ENCODE measurements around the gene SLC11A1.

Gene SLC11A1

DNA sequence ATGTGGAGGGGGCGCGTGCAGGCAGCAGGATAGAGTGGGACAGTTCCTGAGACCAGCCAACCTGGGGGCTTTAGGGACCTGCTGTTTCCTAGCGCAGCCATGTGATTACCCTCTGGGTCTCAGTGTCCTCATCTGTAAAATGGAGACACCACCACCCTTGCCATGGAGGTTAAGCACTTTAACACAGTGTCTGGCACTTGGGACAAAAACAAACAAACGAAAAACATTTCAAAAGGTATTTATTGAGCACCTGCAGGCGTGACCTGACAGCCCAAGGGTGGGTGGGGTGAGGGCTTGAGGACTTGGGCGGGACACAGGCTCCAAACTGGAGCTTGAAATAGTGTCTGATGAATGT, 13.0 kb downstream of the SLC11A1 start:
- no peak for DNase-seq

DNA sequence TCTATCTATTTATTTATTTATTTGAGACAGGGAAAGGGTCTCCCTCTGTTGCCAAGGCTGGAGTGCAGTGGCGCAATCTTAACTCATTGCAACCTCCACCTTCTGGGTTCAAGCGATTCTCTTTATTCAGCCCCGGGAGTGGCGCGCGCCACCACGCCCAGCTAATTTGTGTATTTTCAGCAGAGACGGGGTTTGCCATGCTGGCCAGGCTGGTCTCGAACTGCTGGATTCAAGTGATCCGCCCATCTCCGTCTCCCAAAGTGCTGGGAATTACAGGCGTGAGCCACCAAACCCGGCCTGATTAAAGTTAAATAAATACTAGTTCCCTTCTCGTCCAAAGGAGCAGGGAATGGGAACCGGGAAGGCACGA, 13.4 kb downstream of the SLC11A1 start:
- DNase-seq = no peak

DNA sequence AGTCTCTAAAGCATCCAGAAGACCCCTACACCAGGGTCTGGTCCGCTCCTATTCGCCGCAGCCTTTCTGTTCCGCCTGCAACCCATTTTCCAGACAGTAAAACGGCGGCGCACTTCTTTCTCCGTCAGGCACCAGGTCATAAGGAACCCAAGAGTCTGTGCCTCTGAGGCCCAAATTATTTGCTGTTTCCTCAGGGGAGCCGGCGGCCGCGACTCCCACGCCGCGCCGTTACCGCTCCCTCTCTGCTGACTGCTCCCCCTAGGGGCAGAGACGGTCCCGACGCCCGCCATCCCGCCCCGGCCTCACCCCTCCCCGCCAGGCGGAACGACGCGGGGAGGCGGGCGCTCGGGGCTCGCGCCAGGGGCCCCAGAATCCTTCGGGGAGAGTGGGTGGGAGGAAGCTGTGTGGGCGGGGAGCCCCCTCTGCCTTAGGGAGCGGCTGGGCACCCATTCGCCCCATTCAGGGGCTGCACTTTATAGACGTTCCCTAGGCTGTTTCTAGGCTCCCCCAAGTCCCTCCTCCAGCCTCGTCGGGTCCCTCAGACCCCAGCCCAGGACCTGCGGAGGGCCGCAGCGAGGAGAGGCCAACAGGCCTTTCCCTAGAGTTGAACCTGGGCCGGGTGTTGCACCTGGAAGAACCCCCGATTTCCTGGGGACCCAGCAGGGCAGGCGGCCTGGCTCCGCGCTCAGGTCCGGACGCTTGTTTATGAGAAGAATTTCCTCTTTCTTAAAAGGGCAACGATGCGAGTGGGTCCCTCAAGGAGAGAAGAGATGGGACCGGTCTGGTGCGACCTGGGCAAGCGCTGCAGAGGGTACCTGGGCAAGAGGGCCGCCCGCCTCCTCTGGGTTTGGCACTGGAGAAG, 14.0 kb downstream of the SLC11A1 start:
- DNase-seq = peak; percentile 89 to 93

DNA sequence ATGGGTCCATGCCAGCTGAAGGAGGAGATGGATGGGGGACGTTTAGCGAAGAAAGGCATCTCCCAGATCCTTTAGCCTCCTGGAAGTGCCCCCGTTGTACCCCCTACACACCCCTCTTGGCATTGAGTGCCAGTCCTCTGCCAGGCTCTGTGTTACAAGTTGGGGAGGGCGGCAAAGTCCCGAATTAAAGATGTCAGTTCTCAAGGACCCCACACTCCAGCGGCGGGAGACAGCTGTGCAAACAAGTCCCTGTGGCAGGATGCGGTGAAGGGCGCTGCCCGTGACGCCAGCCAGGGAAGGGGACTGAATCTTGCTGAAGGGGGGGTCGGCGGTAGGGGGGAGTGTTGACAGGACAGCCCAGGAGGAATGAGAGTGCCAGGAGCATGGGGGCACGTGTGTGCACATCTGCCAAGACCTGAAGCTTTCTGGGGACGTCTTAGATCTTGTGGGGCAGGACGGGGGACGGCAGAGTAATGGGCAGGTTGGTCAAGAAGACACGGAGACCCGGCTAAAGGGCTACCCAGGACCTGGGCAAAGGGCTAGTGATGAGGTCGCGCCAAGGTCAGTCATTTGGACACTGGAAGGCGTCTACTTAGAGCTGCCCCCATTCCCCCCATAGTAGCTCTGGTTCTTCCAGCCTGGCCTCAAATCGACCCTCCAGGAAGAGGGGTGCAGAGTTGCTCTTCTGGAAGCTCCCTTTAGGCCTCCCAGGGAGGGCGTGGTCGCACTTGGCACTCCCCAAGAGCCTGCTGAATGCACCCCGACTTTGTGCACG, 14.8 kb downstream of the SLC11A1 start:
- DNase-seq = peak in 1 of 2 experiments; percentile 54

DNA sequence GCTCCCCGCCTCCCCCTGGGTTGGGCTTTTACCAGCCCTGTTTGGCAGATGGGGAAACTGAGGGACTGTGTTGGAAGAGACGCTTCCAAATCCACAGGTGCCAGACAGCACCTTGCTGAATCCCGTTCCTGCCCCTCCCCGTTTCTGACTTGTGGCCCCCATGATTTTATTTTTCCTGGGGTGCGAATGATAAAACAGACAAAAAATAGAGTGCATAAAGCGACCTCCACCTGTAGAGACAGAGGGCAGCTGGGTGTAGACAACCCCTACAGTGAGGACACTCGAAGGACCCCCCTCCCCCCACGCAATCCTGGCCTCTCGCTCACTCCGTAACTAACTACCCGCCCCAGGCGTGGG, 15.4 kb downstream of the SLC11A1 start:
- DNase-seq = no peak

DNA sequence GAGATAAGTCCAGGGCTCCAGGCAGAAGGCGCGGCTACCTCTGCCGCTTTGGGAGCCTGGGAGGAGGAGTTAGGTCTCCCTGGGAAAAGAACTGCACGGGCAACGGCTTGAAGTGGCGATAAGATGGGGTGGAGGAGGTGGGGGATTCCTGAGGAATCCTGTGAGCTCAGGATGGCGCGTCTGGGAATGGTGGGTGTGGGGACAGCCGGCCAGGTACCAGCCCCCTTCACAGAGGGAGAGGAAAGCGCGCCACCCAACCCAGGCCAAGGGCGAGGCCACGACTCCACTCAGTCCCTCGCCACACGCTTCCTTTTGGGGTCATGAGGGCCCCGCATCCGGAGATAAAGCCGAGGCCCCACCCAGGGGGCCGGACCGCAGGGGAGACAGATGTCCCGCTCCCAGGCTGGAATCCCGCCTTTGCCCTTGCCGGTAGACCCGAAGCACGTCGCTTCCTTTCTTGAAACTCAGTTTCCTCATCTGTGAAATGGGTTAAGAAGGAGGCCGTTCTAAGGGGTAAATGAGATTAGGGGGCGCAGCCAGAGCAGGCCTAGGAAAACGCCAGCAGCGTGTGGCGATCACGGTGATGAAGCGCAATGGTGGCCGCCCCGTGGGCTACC, 15.9 kb downstream of the SLC11A1 start:
- no peak for DNase-seq

DNA sequence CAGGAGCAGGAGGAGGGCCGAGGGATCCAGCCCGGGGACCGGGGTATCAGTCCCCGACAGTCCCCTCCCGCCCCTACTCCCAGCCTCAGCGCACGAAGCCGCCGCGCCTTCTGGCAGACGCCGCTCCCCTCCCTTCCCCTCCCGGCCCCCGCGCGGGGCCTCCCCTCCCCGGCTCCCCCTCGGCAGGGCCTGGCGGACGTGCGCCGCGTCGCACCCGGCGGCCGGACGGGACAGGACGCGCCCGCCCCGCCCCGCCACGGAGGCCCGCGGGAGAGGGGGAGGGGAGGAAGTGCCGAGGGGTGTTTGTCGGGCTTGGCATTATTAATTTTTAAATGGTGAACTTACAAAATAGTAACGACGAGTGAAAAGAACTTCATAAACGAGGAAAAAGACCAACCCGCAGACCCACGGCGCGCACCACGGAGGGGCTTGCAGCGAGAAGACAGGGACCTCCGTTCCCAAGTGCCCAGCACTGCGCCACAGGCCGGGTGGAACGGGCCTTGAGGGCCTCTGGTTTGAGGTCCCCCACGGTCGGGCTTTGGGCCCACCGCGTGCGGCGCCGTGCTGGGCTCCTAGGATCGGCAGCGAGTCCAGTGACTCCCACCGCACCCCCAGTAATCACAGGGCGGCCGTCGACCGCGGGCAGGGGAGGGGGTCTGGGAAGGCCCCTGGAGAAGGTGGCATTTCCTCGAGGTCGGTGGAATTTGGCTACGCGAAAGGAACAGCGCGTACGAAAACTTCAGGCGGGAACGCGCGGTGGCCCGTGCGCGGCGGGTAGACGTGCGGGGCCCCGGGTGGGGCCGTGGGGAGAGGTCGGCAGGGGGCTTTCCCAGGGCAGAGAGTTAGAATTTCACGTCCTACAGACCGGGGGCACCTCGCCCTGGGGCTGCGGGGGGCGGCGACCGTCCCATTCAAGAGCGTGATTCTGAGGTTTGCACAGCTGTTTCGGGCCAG, 16.6 kb downstream of the SLC11A1 start:
- peak; percentile 52 to 58 for DNase-seq

DNA sequence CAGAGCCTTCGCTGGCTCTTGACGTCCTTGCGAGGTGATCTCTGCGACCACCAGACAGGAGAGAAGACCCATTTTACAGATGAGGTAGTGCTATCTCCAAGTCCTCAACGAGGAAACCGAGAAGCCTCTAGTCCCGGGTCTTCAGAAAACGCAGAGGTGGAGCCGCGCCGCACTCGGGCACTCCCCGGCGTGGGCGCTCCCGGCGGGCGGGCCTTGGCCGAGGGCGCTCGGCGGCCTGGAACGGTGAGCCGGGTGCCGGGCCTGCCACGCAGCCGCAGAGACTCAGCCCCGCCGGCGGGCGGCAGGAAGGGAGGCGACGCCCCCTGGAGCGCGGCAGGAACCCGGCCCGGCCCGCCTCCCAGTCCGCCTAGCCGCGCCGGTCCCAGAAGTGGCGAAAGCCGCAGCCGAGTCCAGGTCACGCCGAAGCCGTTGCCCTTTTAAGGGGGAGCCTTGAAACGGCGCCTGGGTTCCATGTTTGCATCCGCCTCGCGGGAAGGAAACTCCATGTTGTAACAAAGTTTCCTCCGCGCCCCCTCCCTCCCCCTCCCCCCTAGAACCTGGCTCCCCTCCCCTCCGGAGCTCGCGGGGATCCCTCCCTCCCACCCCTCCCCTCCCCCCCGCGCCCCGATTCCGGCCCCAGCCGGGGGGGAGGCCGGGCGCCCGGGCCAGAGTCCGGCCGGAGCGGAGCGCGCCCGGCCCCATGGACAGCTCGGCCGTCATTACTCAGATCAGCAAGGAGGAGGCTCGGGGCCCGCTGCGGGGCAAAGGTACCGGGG, 17.5 kb downstream of the SLC11A1 start, which contains the start of gene CTDSP1:
Gene CTDSP1, plus strand, starts transcription at position 478 of the 776 bp plus-strand sequence. Its CDS starts 223 bp downstream, at position 701.
- DNase-seq = peak; percentile 84 to 89

DNA sequence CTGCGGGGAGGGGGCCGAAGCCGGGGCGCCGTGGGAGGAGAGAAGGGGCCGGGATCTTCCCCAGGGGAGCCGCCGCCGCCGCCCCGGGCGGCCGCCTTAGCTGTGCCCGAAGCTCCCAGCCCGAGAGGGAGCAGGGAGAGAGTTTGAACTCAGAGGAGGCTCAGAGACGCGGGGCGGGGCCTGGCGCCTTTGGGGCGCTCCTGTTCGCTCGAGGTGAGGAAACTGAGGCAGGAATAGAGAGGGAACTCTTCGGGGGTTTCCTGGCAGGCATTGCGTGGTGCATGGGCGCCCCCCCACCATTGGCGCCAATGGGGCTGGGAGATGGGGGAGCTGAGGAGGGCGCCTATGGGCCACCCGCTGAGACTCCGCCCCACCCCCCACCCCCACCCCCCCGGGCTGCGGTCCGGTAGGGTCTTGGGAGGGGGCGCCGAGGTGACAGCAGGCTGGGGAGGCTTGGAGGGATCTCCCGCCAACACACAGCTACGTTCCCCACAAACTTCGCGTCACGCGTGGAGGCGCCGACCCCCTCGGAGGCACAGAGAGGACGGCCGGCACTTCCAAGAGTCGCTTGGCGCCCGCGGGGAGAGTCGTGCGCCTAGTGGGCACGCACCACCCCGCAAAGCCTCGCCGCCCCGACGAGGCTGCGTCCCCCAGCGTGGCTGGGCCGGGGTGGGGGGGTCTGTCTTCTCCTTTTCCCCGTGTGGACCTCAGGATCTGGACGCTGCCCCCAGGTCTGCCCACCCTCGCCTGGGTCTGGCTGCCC, 18.3 kb downstream of the SLC11A1 start:
- DNase-seq = peak in 1 of 2 experiments; percentile 39

DNA sequence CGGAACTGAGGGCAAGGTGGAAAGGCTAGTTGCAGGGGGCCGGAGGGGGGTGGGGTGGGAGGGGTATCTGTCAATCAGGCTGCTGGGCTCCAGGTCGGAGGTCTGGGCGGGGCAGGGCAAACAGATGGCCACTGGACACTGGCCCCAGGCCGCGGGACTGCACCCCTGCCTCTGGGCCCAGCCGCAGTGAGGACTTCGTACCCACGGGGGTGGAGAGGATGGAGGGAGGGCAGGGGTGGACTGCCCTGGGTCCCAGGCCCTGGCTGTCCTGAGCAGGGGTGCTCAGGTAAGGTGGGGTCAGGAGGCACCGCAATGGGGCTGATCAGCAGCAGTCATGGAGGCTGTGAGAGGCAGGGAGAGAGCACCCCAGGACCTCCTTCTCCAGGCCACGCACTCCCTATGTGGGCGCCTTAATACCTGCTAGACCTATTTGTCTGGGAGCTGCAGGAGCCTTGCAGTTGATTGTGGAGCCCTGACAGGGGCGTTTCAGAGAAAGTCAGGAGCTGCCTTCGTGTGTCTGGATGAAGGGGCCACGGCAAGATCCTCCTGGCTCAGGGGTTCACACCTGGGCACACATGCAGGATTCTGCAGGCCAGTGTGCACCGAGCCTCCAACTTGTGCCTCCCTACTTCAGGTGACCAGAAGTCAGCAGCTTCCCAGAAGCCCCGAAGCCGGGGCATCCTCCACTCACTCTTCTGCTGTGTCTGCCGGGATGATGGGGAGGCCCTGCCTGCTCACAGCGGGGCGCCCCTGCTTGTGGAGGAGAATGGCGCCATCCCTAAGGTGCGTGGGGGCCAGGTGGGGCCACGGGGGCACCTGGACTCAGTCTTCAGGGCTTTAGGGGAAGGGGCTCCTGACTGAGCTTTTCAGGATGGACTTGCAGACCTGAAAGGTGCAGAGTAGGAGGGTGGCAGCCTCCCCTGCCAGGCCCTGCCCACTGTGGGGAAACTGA, 19.1 kb downstream of the SLC11A1 start:
- DNase-seq = no peak

DNA sequence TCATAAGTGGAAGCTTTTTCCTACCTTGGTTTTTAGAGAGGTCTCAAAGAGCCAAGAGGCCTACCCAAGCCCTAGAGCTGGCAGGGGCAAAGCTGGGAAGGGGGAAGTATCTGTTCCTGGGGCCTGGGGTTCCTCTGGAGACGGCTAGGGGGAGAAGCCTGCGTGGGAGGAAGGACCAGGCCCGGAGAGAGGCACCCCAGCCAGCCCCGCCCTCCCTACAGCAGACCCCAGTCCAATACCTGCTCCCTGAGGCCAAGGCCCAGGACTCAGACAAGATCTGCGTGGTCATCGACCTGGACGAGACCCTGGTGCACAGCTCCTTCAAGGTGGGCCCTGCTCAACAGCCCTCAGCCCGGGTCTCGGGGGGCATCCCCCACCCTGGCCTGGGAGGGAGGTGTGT, 19.8 kb downstream of the SLC11A1 start:
- no peak for DNase-seq

DNA sequence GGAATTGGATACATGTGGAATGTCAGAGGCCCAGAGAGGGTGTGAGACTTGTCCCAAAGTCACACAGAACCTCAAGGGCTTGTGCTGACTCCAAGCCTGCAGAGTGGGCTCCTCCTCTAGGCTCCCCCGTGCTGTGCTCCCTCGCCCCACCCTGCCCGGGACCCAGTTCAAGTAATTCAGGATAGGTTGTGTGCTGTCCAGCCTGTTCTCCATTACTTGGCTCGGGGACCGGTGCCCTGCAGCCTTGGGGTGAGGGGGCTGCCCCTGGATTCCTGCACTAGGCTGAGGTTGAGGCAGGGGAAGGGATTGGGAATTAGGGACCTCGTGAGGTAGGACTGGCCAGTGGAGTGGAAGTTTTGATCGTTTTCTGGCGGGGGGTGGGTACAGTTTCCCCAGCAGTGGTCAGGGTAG, 20.4 kb downstream of the SLC11A1 start:
- no peak for DNase-seq

DNA sequence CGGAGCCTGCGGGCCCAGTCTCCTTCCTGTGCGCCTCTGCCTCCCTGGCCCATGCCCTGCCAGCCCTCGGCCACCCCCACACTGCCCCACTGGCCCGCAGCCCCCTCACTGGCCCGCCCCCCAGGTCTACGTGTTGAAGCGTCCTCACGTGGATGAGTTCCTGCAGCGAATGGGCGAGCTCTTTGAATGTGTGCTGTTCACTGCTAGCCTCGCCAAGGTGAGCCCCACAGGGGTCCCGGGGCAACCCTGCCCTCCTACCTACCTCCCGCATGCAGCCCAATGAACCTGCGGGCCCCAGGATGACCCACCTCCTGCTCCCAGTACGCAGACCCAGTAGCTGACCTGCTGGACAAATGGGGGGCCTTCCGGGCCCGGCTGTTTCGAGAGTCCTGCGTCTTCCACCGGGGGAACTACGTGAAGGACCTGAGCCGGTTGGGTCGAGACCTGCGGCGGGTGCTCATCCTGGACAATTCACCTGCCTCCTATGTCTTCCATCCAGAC, 20.9 kb downstream of the SLC11A1 start:
- DNase-seq = no peak

DNA sequence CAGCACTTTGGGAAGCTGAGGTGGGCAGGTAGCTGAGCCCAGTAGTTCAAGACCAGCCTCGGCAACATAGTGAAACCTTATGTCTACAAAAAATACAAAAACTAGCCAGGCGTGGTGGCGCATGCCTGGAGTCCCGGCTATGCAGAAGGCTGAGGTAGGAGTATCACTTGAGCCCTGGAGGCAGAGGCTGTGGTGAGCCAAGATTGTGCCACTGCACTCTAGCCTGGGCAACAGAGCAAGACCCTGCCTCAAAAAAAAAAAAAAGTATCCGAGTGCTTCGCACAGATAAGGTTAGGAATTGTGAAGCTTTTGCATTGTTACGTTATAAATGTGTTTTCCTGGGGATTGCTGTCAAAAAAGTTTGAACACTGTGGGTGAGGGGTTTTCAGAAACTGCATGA, 21.7 kb downstream of the SLC11A1 start:
- DNase-seq = no peak

DNA sequence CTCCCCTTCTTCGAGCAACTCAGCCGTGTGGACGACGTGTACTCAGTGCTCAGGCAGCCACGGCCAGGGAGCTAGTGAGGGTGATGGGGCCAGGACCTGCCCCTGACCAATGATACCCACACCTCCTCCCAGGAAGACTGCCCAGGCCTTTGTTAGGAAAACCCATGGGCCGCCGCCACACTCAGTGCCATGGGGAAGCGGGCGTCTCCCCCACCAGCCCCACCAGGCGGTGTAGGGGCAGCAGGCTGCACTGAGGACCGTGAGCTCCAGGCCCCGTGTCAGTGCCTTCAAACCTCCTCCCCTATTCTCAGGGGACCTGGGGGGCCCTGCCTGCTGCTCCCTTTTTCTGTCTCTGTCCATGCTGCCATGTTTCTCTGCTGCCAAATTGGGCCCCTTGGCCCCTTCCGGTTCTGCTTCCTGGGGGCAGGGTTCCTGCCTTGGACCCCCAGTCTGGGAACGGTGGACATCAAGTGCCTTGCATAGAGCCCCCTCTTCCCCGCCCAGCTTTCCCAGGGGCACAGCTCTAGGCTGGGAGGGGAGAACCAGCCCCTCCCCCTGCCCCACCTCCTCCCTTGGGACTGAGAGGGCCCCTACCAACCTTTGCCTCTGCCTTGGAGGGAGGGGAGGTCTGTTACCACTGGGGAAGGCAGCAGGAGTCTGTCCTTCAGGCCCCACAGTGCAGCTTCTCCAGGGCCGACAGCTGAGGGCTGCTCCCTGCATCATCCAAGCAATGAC, 22.4 kb downstream of the SLC11A1 start:
- no peak for DNase-seq

DNA sequence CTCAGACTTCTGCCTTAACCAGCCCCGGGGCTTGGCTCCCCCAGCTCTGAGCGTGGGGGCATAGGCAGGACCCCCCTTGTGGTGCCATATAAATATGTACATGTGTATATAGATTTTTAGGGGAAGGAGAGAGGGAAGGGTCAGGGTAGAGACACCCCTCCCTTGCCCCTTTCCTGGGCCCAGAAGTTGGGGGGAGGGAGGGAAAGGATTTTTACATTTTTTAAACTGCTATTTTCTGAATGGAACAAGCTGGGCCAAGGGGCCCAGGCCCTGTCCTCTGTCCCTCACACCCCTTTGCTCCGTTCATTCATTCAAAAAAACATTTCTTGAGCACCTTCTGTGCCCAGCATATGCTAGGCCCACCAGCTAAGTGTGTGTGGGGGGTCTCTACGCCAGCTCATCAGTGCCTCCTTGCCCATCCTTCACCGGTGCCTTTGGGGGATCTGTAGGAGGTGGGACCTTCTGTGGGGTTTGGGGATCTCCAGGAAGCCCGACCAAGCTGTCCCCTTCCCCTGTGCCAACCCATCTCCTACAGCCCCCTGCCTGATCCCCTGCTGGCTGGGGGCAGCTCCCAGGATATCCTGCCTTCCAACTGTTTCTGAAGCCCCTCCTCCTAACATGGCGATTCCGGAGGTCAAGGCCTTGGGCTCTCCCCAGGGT, 23.1 kb downstream of the SLC11A1 start:
- DNase-seq = no peak

DNA sequence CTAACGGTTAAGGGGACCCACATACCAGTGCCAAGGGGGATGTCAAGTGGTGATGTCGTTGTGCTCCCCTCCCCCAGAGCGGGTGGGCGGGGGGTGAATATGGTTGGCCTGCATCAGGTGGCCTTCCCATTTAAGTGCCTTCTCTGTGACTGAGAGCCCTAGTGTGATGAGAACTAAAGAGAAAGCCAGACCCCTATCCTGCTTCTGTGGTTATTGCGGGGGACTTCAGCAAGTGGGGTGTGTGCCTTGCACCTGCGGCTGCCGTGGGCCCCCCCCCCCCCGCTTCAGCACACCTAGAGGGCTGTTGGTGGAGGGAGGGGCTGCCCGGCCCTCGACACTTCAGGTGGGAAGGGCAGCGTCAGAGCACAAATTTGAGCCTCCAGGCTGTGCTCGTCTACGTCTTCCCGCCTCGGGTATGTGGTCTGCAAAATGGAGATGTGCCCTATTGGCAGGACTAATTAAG, 23.7 kb downstream of the SLC11A1 start:
- no peak for DNase-seq

Data from stimulated activated CD4-positive, alpha-beta T cell treated with anti-CD3 and anti-CD28 coated beads, Interleukin-4, amount 100 ng/mL, for 4 hours (primary cell).